HepG2 (cell line): ENCODE data around the gene CDK7. TPM values are rescaled to one million over a fixed set of nuclear protein-coding genes. Genes with fewer than 3 reads are reported as not detected.

Experiments
- ARNT ChIP-seq: fragments of 450-650 bp; IDR thresholded peaks from 2 replicates; pipeline ENCODE4 v1.6.1; 2017
- CENPX ChIP-seq: sonication (generic); formaldehyde crosslinking; IDR thresholded peaks from 2 replicates; pipeline ENCODE4 v1.9.0; 2021; ENCODE audit warnings: mild to moderate bottlenecking, missing genetic modification reagents, moderate library complexity
- GTF3A ChIP-seq: sonication (generic); formaldehyde crosslinking; conservative IDR thresholded peaks from 2 replicates; pipeline ENCODE4 v1.4.0; 2020; ENCODE audit warnings: mild to moderate bottlenecking, missing genetic modification reagents
- HNF4G ChIP-seq, 2 experiments: sonication (generic) in 1 of 2; formaldehyde crosslinking in 1 of 2; IDR thresholded peaks; 2 replicates each; pipeline versions ENCODE4 v1.4.0 to v1.6.1; 2011 to 2020; ENCODE audit warnings: borderline replicate concordance in 2 of 2, low read depth in 2 of 2, mild to moderate bottlenecking in 2 of 2, low read length in 1 of 2, missing genetic modification reagents in 1 of 2, moderate library complexity in 1 of 2
- HOXA3 ChIP-seq: sonication (generic); formaldehyde crosslinking; IDR thresholded peaks from 2 replicates; pipeline ENCODE4 v1.5.0; 2020; ENCODE audit warnings: missing genetic modification reagents
- NCOA2 ChIP-seq: sonication (generic); formaldehyde crosslinking; IDR thresholded peaks from 2 replicates; pipeline ENCODE4 v1.8.0; 2022; ENCODE audit warnings: inconsistent platforms
- NFE2 ChIP-seq: sonication (generic); formaldehyde crosslinking; IDR thresholded peaks from 2 replicates; pipeline ENCODE4 v1.4.0; 2020; ENCODE audit warnings: missing genetic modification reagents
- NR2C2 ChIP-seq: sonication (generic); formaldehyde crosslinking; IDR thresholded peaks from 2 replicates; pipeline ENCODE4 v1.4.0; 2020; ENCODE audit warnings: missing genetic modification reagents, mild to moderate bottlenecking, moderate library complexity, borderline replicate concordance
- NR3C1 ChIP-seq: sonication (generic); formaldehyde crosslinking; IDR thresholded peaks from 2 replicates; pipeline ENCODE4 v1.4.0; 2020; ENCODE audit warnings: missing genetic modification reagents
- PHF21A ChIP-seq: sonication (generic); formaldehyde crosslinking; IDR thresholded peaks from 2 replicates; pipeline ENCODE4 v1.5.0; 2020; ENCODE audit warnings: mild to moderate bottlenecking, missing genetic modification reagents
- REXO4 ChIP-seq: sonication (generic); formaldehyde crosslinking; IDR thresholded peaks from 2 replicates; pipeline ENCODE4 v1.8.0; 2022; ENCODE audit warnings: missing genetic modification reagents, mild to moderate bottlenecking, borderline replicate concordance
- SMAD3 ChIP-seq: sonication (generic); formaldehyde crosslinking; IDR thresholded peaks from 2 replicates; pipeline ENCODE4 v1.4.0; 2020; ENCODE audit warnings: missing genetic modification reagents
- TCF7 ChIP-seq: sonication (generic); IDR thresholded peaks from 2 replicates; pipeline ENCODE4 v1.6.1; 2016; ENCODE audit warnings: antibody characterized with exemption, low read depth
- WIZ ChIP-seq: sonication (generic); formaldehyde crosslinking; IDR thresholded peaks from 2 replicates; pipeline ENCODE4 v1.5.1; 2020; ENCODE audit warnings: mild to moderate bottlenecking, missing genetic modification reagents
- ZBTB34 ChIP-seq: sonication (generic); formaldehyde crosslinking; IDR thresholded peaks from 2 replicates; pipeline ENCODE4 v1.8.0; 2022; ENCODE audit warnings: mild to moderate bottlenecking, missing genetic modification reagents
- ZKSCAN5 ChIP-seq: sonication (generic); formaldehyde crosslinking; IDR thresholded peaks from 2 replicates; pipeline ENCODE4 v1.5.1; 2020; ENCODE audit warnings: mild to moderate bottlenecking, missing genetic modification reagents
- ZNF136 ChIP-seq: sonication (generic); formaldehyde crosslinking; IDR thresholded peaks from 2 replicates; pipeline ENCODE4 v1.8.1; 2022; ENCODE audit warnings: low read depth, mild to moderate bottlenecking, moderate library complexity, missing genetic modification reagents
- ZNF256 ChIP-seq: sonication (generic); formaldehyde crosslinking; conservative IDR thresholded peaks from 2 replicates; pipeline ENCODE4 v1.4.0; 2020; ENCODE audit warnings: missing genetic modification reagents
- ZNF33A ChIP-seq: sonication (generic); formaldehyde crosslinking; IDR thresholded peaks from 2 replicates; pipeline ENCODE4 v1.5.1; 2020; ENCODE audit warnings: missing genetic modification reagents, mild to moderate bottlenecking, moderate library complexity, borderline replicate concordance
- ZNF558 ChIP-seq: sonication (generic); formaldehyde crosslinking; IDR thresholded peaks from 2 replicates; pipeline ENCODE4 v1.9.0; 2022; ENCODE audit warnings: mild to moderate bottlenecking, missing genetic modification reagents, borderline replicate concordance
- polyA plus RNA-seq, 8 experiments: library from polyadenylated mRNA; depleted of rRNA in 3 of 8; stranded (reverse) in 7 of 8; unstranded in 1 of 8; fragments of >200 nt; fragmentation: Illumina TruSeq in 4 of 8; extraction: Trizol in 4 of 8; gene quantifications; 2 replicates each; pipeline versions ENCODE4 v1.2.1 to v1.2.3, GENCODE V29; 2011 to 2016; ENCODE audit warnings: low read depth in 4 of 8, missing spikeins in 1 of 8, mixed read lengths in 1 of 8; ENCODE audit not compliant: insufficient read depth in 1 of 8
- total RNA-seq, 5 experiments: library from RNA; depleted of rRNA; stranded (reverse); fragments of >200 nt; fragmentation: Illumina TruSeq; extraction: Trizol; gene quantifications; 2 replicates each; pipeline ENCODE4 v1.2.3, GENCODE V29; 2016; ENCODE audit warnings: low read depth in 1 of 5
- TF ChIP-seq, protein P1 (sequence below): sonication (generic); formaldehyde crosslinking; conservative IDR thresholded peaks from 2 replicates; pipeline ENCODE4 v1.8.1; 2023; ENCODE audit warnings: missing genetic modification reagents
- TF ChIP-seq, protein P2 (sequence below): sonication (generic); formaldehyde crosslinking; conservative IDR thresholded peaks from 2 replicates; pipeline ENCODE4 v1.4.0; 2020; ENCODE audit warnings: missing genetic modification reagents

The CDK7 gene
- total and polyA plus RNA-seq, 2 of the 13 experiments (the other 11 are each of a cell fraction or from before 2014, with no cell fraction given): 41.2 to 54.9 TPM

DNA sequence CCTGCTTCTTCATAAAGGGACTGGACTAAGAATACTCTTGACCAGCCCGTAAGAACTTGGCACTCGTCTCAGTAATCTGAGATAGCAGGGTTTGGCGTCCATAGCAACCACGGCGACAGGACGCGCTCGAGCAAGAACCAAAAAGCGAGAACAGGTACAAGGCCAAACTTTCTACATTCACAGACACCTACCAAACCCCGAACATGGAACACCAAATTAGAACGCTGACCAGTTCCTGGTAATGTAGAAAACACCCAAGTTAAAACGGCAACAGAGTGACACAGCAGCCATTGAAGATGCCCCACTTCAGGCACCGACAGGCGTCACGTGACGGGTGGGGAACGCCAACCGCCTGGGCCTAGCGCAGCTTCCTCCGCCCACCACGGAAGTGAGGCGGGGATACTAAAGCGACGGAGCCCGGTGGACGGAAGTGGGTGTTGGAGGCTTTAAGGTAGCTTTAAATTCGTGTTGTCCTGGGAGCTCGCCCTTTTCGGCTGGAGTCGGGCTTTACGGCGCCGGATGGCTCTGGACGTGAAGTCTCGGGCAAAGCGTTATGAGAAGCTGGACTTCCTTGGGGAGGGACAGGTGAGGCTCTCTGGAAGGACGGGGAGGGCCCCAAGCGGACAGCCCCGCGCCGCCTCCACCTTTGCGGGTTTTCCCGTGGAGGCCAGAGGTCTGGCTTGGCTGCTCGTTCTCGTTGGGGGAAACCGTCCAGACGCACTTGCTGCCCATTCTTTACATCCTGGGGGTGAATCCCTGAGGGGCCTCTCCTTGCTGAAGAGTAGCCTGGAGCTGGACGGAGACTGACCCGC, at the start of gene CDK7 (continued):
- TF ChIP-seq GTF3A (CRISPR knock-in tag): no peak
- TF ChIP-seq ARNT: no peak
- TF ChIP-seq WIZ: no peak
- no peak for TF ChIP-seq ZNF558
- TF ChIP-seq, protein P1, sequence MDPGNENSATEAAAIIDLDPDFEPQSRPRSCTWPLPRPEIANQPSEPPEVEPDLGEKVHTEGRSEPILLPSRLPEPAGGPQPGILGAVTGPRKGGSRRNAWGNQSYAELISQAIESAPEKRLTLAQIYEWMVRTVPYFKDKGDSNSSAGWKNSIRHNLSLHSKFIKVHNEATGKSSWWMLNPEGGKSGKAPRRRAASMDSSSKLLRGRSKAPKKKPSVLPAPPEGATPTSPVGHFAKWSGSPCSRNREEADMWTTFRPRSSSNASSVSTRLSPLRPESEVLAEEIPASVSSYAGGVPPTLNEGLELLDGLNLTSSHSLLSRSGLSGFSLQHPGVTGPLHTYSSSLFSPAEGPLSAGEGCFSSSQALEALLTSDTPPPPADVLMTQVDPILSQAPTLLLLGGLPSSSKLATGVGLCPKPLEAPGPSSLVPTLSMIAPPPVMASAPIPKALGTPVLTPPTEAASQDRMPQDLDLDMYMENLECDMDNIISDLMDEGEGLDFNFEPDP (CRISPR knock-in tag): no peak
- peak; percentile 46; the same call in 1 of the 2 replicates for TF ChIP-seq NR2C2 (CRISPR knock-in tag)
- TF ChIP-seq HNF4G (IDR thresholded peaks at IDR 0.05; ENCODE audit: borderline replicate concordance, low read depth, low read length): no peak
- TF ChIP-seq HNF4G (CRISPR knock-in tag; IDR thresholded peaks at IDR 0.05; ENCODE audit: borderline replicate concordance, low read depth): peak; percentile 46
- 0 out of 2 replicates have a peak, but pooled peaks have one; percentile 48 for TF ChIP-seq ZKSCAN5 (CRISPR knock-in tag)
- TF ChIP-seq ZNF256 (CRISPR knock-in tag): no peak
- TF ChIP-seq ZNF33A (CRISPR knock-in tag): no peak
- peak; percentile 69 for TF ChIP-seq HOXA3 (CRISPR knock-in tag)
- TF ChIP-seq NR3C1 (CRISPR knock-in tag): no peak
- no peak for TF ChIP-seq NFE2 (CRISPR knock-in tag)
- no peak for TF ChIP-seq ZNF136 (CRISPR knock-in tag)
- TF ChIP-seq NCOA2 (CRISPR knock-in tag): peak; percentile 30; the same call in 1 of the 2 replicates
- TF ChIP-seq, protein P2, sequence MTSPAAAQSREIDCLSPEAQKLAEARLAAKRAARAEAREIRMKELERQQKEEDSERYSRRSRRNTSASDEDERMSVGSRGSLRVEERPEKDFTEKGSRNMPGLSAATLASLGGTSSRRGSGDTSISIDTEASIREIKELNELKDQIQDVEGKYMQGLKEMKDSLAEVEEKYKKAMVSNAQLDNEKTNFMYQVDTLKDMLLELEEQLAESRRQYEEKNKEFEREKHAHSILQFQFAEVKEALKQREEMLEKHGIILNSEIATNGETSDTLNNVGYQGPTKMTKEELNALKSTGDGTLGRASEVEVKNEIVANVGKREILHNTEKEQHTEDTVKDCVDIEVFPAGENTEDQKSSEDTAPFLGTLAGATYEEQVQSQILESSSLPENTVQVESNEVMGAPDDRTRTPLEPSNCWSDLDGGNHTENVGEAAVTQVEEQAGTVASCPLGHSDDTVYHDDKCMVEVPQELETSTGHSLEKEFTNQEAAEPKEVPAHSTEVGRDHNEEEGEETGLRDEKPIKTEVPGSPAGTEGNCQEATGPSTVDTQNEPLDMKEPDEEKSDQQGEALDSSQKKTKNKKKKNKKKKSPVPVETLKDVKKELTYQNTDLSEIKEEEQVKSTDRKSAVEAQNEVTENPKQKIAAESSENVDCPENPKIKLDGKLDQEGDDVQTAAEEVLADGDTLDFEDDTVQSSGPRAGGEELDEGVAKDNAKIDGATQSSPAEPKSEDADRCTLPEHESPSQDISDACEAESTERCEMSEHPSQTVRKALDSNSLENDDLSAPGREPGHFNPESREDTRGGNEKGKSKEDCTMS (CRISPR knock-in tag): no peak
- no peak for TF ChIP-seq CENPX (CRISPR knock-in tag)
- no peak for TF ChIP-seq ZBTB34
- TF ChIP-seq PHF21A (CRISPR knock-in tag): 0 out of 2 replicates have a peak, but pooled peaks have one; percentile 26
- no peak for TF ChIP-seq REXO4 (CRISPR knock-in tag)
- TF ChIP-seq TCF7: no peak
- TF ChIP-seq SMAD3 (CRISPR knock-in tag): no peak
